Measurements from ENCODE around the gene MACROD2.
"Not testable (repeated sequence)": the region's sequence is repeated elsewhere in the genome, so short reads cannot be mapped to it uniquely, and the experiment has no call there.

Gene MACROD2

GRCh38 chr20:15794409-15794808, 1799.1 kb downstream of the MACROD2 start:
- in situ Hi-C loops (cut with MboI; ENCODE audit: low sequenced_read_pairs): no loop called here

DNA sequence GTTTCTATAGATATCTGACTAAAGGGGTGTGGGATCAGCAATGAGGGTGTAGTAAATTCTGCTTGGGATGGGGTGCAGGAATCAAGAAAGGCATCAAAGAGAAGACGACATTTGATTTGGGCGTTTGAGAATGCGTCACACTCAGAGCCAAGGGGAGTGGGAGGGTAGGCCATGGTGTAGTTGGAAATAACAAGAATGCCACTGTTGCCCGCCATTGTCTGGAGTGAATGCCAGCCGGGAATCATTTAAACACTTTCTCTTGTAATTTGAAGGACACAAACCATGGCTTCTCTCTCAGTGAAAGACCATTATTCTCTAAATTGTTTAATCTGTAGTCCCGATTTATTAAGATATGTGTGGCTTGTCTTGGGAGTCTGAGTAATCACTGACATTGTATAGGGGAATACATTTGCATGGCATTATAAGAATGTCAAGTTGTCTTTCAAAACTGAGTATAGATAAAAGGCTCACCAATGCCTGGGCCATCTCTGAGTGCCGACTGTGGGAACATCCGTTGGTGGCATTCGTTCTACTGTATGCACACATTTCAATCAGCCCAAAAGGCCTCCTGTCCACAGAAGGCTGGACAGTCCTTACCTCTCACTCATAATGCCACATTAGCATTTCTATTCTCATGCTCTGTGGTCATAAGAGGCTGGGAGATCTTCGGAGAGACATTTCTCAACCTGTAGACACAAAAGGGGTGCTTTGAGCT, 1800.1 kb downstream of the MACROD2 start:
- in situ Hi-C loops (cut with MboI; ENCODE audit: low sequenced_read_pairs): no loop called here

DNA sequence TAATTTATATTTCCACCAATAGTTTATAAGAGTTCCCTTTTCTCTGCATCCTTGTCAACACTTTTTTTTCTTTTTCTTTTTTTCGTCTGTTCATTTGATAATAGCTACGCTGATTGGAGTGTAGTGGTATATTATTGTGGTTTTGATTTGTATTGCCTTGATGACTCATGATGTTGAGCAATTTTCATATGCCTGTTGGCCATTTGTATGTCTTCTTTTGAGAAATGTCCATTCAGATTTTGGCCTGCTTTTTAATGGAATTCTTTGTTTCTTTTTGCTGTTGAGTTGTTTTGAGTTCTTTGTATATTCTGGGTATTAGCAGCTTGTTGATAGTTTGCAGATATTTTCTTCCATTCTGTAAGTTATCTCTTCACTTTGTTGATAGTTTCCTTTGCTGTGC, 1804.6 kb downstream of the MACROD2 start:
- in situ Hi-C loops (cut with MboI; ENCODE audit: low sequenced_read_pairs): no loop called here

GRCh38 chr20:15802020-15802419, 1806.7 kb downstream of the MACROD2 start:
- in situ Hi-C loops (cut with MboI; ENCODE audit: low sequenced_read_pairs): no loop called here

- in situ Hi-C loops (cut with MboI; ENCODE audit: low sequenced_read_pairs): no loop called here
Measured at GRCh38 chr20:15805154-15805553, 1809.8 kb downstream of the MACROD2 start.

- in situ Hi-C loops (cut with MboI; ENCODE audit: low sequenced_read_pairs): no loop called here
Measured at GRCh38 chr20:15806105-15806504, 1810.8 kb downstream of the MACROD2 start.

- in situ Hi-C loops (cut with MboI; ENCODE audit: low sequenced_read_pairs): no loop called here
Measured at GRCh38 chr20:15807271-15807670, 1812.0 kb downstream of the MACROD2 start.

- in situ Hi-C loops (cut with MboI; ENCODE audit: low sequenced_read_pairs): not testable (repeated sequence)
Measured at GRCh38 chr20:15807771-15808170, 1812.5 kb downstream of the MACROD2 start.

DNA sequence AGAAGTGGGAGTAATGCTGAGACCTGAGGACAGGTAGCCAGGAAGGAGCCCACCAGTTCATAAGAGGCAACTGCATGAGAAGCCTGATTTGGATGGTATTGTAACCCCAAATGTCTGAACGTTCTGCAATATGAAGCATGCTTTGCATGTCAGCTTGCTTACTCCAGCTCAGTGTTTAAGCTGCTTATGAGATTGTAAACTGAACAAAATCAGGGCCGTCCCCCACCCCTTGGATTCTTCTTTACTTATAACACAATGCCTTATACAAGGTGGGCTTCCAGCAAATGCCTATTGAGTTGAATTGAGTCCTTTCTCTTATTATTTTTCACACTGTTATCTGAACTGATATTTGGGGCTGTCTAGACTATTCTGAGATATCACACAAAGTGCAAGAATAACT, 1816.6 kb downstream of the MACROD2 start:
- in situ Hi-C loops (cut with MboI; ENCODE audit: low sequenced_read_pairs): no loop called here

GRCh38 chr20:15812696-15813095, 1817.4 kb downstream of the MACROD2 start:
- in situ Hi-C loops (cut with MboI; ENCODE audit: low sequenced_read_pairs): no loop called here

- in situ Hi-C loops (cut with MboI; ENCODE audit: low sequenced_read_pairs): no loop called here
Measured at GRCh38 chr20:15814360-15814759, 1819.0 kb downstream of the MACROD2 start.

GRCh38 chr20:15814911-15815310, 1819.6 kb downstream of the MACROD2 start:
- in situ Hi-C loops (cut with MboI; ENCODE audit: low sequenced_read_pairs): no loop called here

- in situ Hi-C loops (cut with MboI; ENCODE audit: low sequenced_read_pairs): no loop called here
Measured at GRCh38 chr20:15817351-15817750, 1822.0 kb downstream of the MACROD2 start.

- in situ Hi-C loops (cut with MboI; ENCODE audit: low sequenced_read_pairs): no loop called here
Measured at GRCh38 chr20:15818651-15819071, 1823.3 kb downstream of the MACROD2 start.

DNA sequence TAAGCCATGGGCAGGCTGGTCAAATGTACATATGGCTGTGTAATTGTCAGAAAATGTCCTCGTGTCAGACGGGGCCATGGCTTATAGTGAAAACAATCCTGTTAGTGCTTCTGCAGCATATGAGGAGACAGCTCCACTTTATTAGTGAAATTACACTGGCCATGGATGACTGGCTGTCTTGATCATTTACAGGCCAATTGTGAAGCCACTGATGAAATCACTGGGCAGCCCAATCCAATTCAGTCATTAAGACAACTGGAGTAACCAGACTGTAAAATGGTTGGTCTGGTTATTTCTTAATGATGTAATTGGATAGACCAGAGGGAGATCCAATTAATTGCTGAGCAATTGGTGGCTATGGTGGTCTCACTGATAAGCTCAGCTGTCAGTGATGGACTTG, 1828.4 kb downstream of the MACROD2 start:
- in situ Hi-C loops (cut with MboI; ENCODE audit: low sequenced_read_pairs): no loop called here

- in situ Hi-C loops (cut with MboI; ENCODE audit: low sequenced_read_pairs): no loop called here
Measured at GRCh38 chr20:15827628-15828027, 1832.3 kb downstream of the MACROD2 start.

DNA sequence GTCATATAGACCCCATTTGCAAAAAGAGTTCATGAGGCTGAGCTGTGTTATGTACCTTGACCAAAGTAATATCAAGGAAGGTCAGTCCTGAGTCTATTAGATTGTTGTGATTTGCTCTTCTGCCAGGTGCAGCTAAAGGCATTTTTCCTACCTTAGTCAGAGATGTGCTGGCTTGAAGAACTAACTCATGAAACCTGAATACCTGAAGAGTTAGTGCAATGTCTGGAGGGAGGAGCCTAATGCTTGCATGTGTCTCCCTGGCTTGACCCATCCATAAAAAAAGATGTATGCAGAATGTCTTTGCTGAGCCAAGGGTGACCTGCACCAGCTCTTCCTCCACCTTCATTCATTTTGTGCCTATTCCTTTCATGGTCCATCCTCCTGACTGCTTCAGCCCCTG, 1835.9 kb downstream of the MACROD2 start:
- in situ Hi-C loops (cut with MboI; ENCODE audit: low sequenced_read_pairs): no loop called here

DNA sequence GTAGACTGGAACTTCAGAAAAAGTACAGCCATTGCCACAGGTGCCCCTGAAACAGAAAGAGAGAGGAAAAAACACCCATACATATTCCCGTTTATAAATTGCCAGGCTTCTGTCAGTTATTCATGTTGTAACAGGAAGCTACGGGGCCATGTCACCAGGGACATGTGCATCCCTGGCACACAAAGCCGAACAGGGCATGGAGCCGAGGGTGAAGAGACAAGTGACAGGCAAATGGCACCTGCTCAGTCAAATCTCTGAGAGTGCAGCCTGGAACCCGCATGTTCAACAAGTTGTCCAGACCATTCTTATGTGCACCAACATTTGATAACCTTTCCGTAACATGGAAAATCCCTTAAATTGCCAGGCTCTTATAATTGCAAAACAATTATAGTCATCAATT, 1837.2 kb downstream of the MACROD2 start:
- in situ Hi-C loops (cut with MboI; ENCODE audit: low sequenced_read_pairs): no loop called here

DNA sequence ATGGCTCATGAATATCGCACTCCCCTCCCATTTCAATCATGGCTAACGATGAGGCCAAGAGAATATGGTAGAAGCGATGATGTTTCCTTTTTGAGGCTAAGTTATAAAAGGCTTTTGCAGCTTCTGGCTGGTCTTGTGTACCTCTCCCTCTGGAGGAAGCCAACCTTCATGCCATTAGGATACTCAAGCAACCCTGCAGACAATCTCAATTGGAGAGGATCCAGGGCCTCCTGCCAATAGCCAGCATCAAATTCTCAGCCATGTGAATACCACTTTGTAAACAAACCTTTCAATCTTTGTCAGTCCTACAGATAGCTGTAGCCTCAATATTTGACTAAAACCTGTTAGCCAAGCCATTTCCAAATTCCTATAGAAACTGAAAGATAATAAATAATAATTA, 1839.5 kb downstream of the MACROD2 start:
- in situ Hi-C loops (cut with MboI; ENCODE audit: low sequenced_read_pairs): no loop called here

DNA sequence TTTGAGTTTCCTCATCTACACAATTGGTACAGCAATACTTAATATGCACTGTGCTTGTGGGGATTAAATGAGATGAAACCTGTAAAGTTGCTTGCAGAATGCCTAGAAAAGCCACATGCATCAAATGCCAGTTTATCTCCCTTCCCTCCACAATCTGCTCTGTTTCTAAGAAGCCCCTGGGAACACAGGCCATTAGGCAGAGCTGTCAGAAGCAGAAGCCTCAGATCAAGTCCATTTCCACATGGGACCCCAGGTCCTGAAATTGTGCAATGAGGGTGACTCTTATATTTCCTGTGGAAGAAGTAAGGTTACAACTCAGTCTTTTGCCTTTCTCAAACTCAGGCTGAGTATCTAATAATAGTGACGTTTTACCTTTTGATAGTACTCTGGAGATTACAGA, 1840.5 kb downstream of the MACROD2 start:
- in situ Hi-C loops (cut with MboI; ENCODE audit: low sequenced_read_pairs): no loop called here

- in situ Hi-C loops (cut with MboI; ENCODE audit: low sequenced_read_pairs): no loop called here
Measured at GRCh38 chr20:15836634-15837033, 1841.3 kb downstream of the MACROD2 start.

- in situ Hi-C loops (cut with MboI; ENCODE audit: low sequenced_read_pairs): no loop called here
Measured at GRCh38 chr20:15837563-15837962, 1842.2 kb downstream of the MACROD2 start.

GRCh38 chr20:15838466-15838865, 1843.2 kb downstream of the MACROD2 start:
- in situ Hi-C loops (cut with MboI; ENCODE audit: low sequenced_read_pairs): no loop called here

Data from HL-60/S4 (cell line).